H1 (cell line): ENCODE results near the gene ZNF248. TPM values are rescaled to one million over a fixed set of nuclear protein-coding genes. Genes with fewer than 3 reads are reported as not detected.

ENCODE experiments used
- CTCF ChIA-PET: fragments of 300-600 bp; sonication (Branson Sonifier 250); formaldehyde crosslinking; loops from one replicate; lab custom pipeline; 2021; ENCODE audit not compliant: partially characterized antibody; lab: Charles Lee
- POLR2A ChIA-PET: fragments of 300-600 bp; sonication (Branson Sonifier 250); formaldehyde crosslinking; loops from one replicate; lab custom pipeline; 2021; ENCODE audit warnings: inconsistent platforms; ENCODE audit not compliant: partially characterized antibody; lab: Charles Lee
- DNase-seq, 2 experiments: peaks; one replicate each; pipeline versions ENCODE4 v3.0.0 to v3.0.0-alpha.2; 2010 to 2022; ENCODE audit warnings: low spot score in 2 of 2, low read depth in 1 of 2, mixed read lengths in 1 of 2
- FAIRE-seq: peaks from 2 replicates; lab custom pipeline; 2011; peaks lifted over from hg19 to GRCh38; lab: Jason Lieb, UNC
- H2AFZ ChIP-seq: 2 replicates; pipeline ENCODE4 v1.8.1; 2012; ENCODE audit warnings: low read length, inconsistent platforms
- H2AK5ac ChIP-seq: 2 replicates; pipeline ENCODE4 v1.6.1; 2013; ENCODE audit warnings: low read depth, low read length
- H2BK120ac ChIP-seq: replicated peaks from 2 replicates; pipeline ENCODE3; 2013; ENCODE audit warnings: low read depth, low read length, inconsistent platforms
- H2BK12ac ChIP-seq: 2 replicates; pipeline ENCODE4 v1.6.1; 2013; ENCODE audit warnings: low read depth, low read length
- H2BK15ac ChIP-seq: 2 replicates; pipeline ENCODE4 v1.6.1; 2013; ENCODE audit warnings: low read length
- H2BK20ac ChIP-seq: 2 replicates; pipeline ENCODE4 v1.6.1; 2013; ENCODE audit warnings: low read length
- H2BK5ac ChIP-seq: 2 replicates; pipeline ENCODE4 v1.6.1; 2013; ENCODE audit warnings: low read depth, low read length
- H3K14ac ChIP-seq: 2 replicates; pipeline ENCODE4 v1.6.1; 2013; ENCODE audit warnings: inconsistent platforms; ENCODE audit not compliant: insufficient read length
- H3K18ac ChIP-seq: 2 replicates; pipeline ENCODE4 v1.6.1; 2013; ENCODE audit warnings: low read length; ENCODE audit errors: extremely low read depth
- H3K23ac ChIP-seq: 2 replicates; pipeline ENCODE4 v1.6.1; 2013; ENCODE audit warnings: inconsistent platforms; ENCODE audit not compliant: insufficient read length
- H3K23me2 ChIP-seq: 2 replicates; pipeline ENCODE4 v1.6.1; 2013; ENCODE audit warnings: low read depth, low read length
- H3K27ac ChIP-seq: 2 replicates; pipeline ENCODE4 v1.6.1; 2011; ENCODE audit warnings: low read depth, low read length, inconsistent platforms
- H3K27me3 ChIP-seq, 4 experiments: replicated peaks in 1 of 4; 1 replicate in 1 of 4; 2 replicates in 3 of 4; pipeline versions ENCODE4 v1.6.1 to v1.8.1; 2011 to 2013; ENCODE audit warnings: low read length in 3 of 4, mild to moderate bottlenecking in 3 of 4, inconsistent platforms in 2 of 4, mixed read lengths in 2 of 4, moderate library complexity in 1 of 4; ENCODE audit not compliant: control insufficient read depth in 3 of 4, insufficient read depth in 3 of 4; ENCODE audit errors: extremely low read depth in 1 of 4
- H3K36me3 ChIP-seq, 4 experiments: 2 replicates each; pipeline versions ENCODE4 v1.6.1 to v1.8.1; 2011 to 2013; ENCODE audit warnings: mild to moderate bottlenecking in 4 of 4, low read length in 3 of 4, moderate library complexity in 2 of 4, control low read depth in 1 of 4, inconsistent platforms in 1 of 4; ENCODE audit not compliant: insufficient read depth in 4 of 4, control insufficient read depth in 2 of 4
- H3K4ac ChIP-seq: replicated peaks from 2 replicates; pipeline ENCODE3; 2013; ENCODE audit warnings: low read length, low read depth, mixed read lengths, inconsistent platforms; ENCODE audit not compliant: insufficient read length
- H3K4me1 ChIP-seq, 4 experiments: replicated peaks in 1 of 4; 1 replicate in 1 of 4; 2 replicates in 3 of 4; pipeline versions ENCODE4 v1.6.1 to v1.8.1; 2011 to 2013; ENCODE audit warnings: low read length in 3 of 4, inconsistent platforms in 2 of 4, mixed read lengths in 1 of 4; ENCODE audit not compliant: insufficient read depth in 4 of 4, control insufficient read depth in 3 of 4
- H3K4me2 ChIP-seq, 2 experiments: 2 replicates each; pipeline versions ENCODE4 v1.6.1 to v1.8.1; 2011 to 2013; ENCODE audit warnings: low read depth in 2 of 2, low read length in 2 of 2, control low read depth in 1 of 2, inconsistent platforms in 1 of 2, mild to moderate bottlenecking in 1 of 2; ENCODE audit not compliant: insufficient read depth in 1 of 2
- H3K4me3 ChIP-seq, 4 experiments: fragments of 200-600, 300-600 bp in 1 of 4; sonication (generic), shearing (Covaris generic), sonication (Bioruptor Twin) in 1 of 4; 2 replicates each; pipeline versions ENCODE4 v1.5.1 to v1.8.1; 2011 to 2016; ENCODE audit warnings: low read length in 4 of 4, low read depth in 3 of 4, control low read depth in 2 of 4, inconsistent platforms in 2 of 4, mild to moderate bottlenecking in 2 of 4, mixed read lengths in 1 of 4, moderate library complexity in 1 of 4; ENCODE audit not compliant: insufficient read depth in 2 of 4; ENCODE audit errors: extremely low read depth in 1 of 4
- H3K56ac ChIP-seq: replicated peaks from 2 replicates; pipeline ENCODE3; 2013; ENCODE audit warnings: low read depth, mild to moderate bottlenecking, mixed read lengths, low read length, inconsistent platforms; ENCODE audit not compliant: insufficient read length
- H3K79me1 ChIP-seq: 2 replicates; pipeline ENCODE4 v1.6.1; 2013; ENCODE audit warnings: low read depth, low read length, control low read depth
- H3K79me2 ChIP-seq, 2 experiments: 2 replicates each; pipeline versions ENCODE4 v1.6.1 to v1.8.1; 2012 to 2013; ENCODE audit warnings: low read length in 2 of 2, mild to moderate bottlenecking in 2 of 2, inconsistent platforms in 1 of 2; ENCODE audit not compliant: insufficient read depth in 2 of 2, control insufficient read depth in 1 of 2
- H3K9ac ChIP-seq, 4 experiments: replicated peaks in 1 of 4; 1 replicate in 1 of 4; 2 replicates in 3 of 4; pipeline versions ENCODE4 v1.6.1 to v1.8.1; 2011 to 2013; ENCODE audit warnings: low read depth in 3 of 4, low read length in 3 of 4, control low read depth in 2 of 4, mild to moderate bottlenecking in 2 of 4, moderate library complexity in 2 of 4, inconsistent platforms in 1 of 4; ENCODE audit errors: extremely low read depth in 1 of 4
- H3K9me3 ChIP-seq, 2 experiments: 2 replicates each; pipeline versions ENCODE4 v1.6.1 to v1.8.1; 2012 to 2013; ENCODE audit warnings: mild to moderate bottlenecking in 2 of 2, moderate library complexity in 2 of 2, control low read depth in 1 of 2, inconsistent platforms in 1 of 2, low read depth in 1 of 2, low read length in 1 of 2, mixed read lengths in 1 of 2; ENCODE audit not compliant: insufficient read depth in 2 of 2
- H4K20me1 ChIP-seq, 2 experiments: replicated peaks in 1 of 2; 2 replicates each; pipeline versions ENCODE3 to v1.8.1; 2011 to 2013; ENCODE audit warnings: inconsistent platforms in 2 of 2, low read length in 2 of 2, mild to moderate bottlenecking in 1 of 2; ENCODE audit not compliant: insufficient read depth in 2 of 2, control insufficient read depth in 1 of 2
- H4K5ac ChIP-seq: 2 replicates; pipeline ENCODE4 v1.6.1; 2013; ENCODE audit warnings: low read length, low read depth, mixed read lengths, inconsistent platforms; ENCODE audit not compliant: insufficient read length
- H4K8ac ChIP-seq: 2 replicates; pipeline ENCODE4 v1.8.0; 2013; ENCODE audit warnings: mild to moderate bottlenecking, moderate library complexity, low read length, inconsistent platforms; ENCODE audit not compliant: insufficient read depth; ENCODE audit errors: extremely low read depth
- H4K91ac ChIP-seq: replicated peaks from 2 replicates; pipeline ENCODE3; 2013; ENCODE audit warnings: low read length, mixed read lengths, inconsistent platforms; ENCODE audit not compliant: insufficient read length
- MAFK ChIP-seq: IDR thresholded peaks from 2 replicates; pipeline ENCODE4 v1.6.1; 2012; ENCODE audit warnings: low read depth, mild to moderate bottlenecking, improper control_type of control experiment, low read length
- SP1 ChIP-seq: IDR thresholded peaks from 2 replicates; pipeline ENCODE4 v1.6.1; 2011; ENCODE audit warnings: low read depth, low read length
- WGBS, 2 experiments: shearing (Covaris generic) in 1 of 2; methylation state at CpG; one replicate each; pipeline versions ENCODE4 v1.1.6 to v1.1.7; 2013 to 2015; ENCODE audit warnings: low lambda C conversion rate in 2 of 2, mixed read lengths in 2 of 2, inconsistent platforms in 1 of 2, low coverage in 1 of 2, missing lambda C conversion rate in 1 of 2; ENCODE audit not compliant: insufficient replicate concordance in 2 of 2, insufficient coverage in 1 of 2, insufficient read length in 1 of 2; ENCODE audit errors: extremely low coverage in 1 of 2, missing lambda C conversion rate in 1 of 2; 5-methylcytosine and 5-hydroxymethylcytosine counted together
- polyA plus RNA-seq, 7 experiments: library from polyadenylated mRNA; depleted of rRNA in 3 of 7; stranded (reverse) in 5 of 7; unstranded in 2 of 7; fragments of >200 nt in 5 of 7; fragments of 200-250 nt in 2 of 7; gene quantifications; 1 replicate in 5 of 7; 2 replicates in 1 of 7; 4 replicates in 1 of 7; pipeline versions ENCODE4 v1.2.1 to v1.2.3, GENCODE V29; 2011 to 2013; ENCODE audit warnings: missing spikeins in 2 of 7, mixed read lengths in 2 of 7
- total RNA-seq: library from RNA; stranded (reverse); fragmentation: NEBNext Ultra II Directional; extraction: Animal tissue kit (Norgen Biotek cat#: 25700); gene quantifications from 2 replicates; pipeline ENCODE4 v1.2.1, GENCODE V29; 2021

The ZNF248 gene
- total and polyA plus RNA-seq, 2 of the 8 experiments (the other 6 are each of a cell fraction or from before 2014, with no cell fraction given) = 9.1 TPM; not detected in 1

GRCh38 chr10:37784678-37785077 is 72.7 kb downstream of the ZNF248 start:
- Histone ChIP-seq H3K36me3 (peaks cover 0 to 3% (median 0%) of the 10 kb centered on the region in 4 experiments; a peak in 1 of 8 replicates), H2BK20ac (no peak overlapping the region), H2BK5ac (no peak overlapping the region), H3K79me1 (no peaks in the 10 kb centered on the region), H4K5ac (no peak overlapping the region), H4K20me1 (no peaks in the 10 kb centered on the region), H3K4me1 (no peaks in the 10 kb centered on the region), H3K23ac (no peak overlapping the region), H3K27ac (no peak overlapping the region), H3K23me2 (no peaks in the 10 kb centered on the region; the same call in 1 of the 2 replicates), H2AFZ (no peak overlapping the region), H2BK12ac (no peak overlapping the region), H4K91ac (no peak overlapping the region), H3K14ac (no peak overlapping the region), H3K9ac (no peak overlapping the region), H3K4ac (no peak overlapping the region), H3K4me3 (no peak overlapping the region), H3K4me2 (no peak overlapping the region), H3K79me2 (no peaks in the 10 kb centered on the region), H3K9me3 (peaks cover 61 to 73% of the 10 kb centered on the region in 2 experiments), H3K18ac (no peak overlapping the region), H3K27me3 (no peaks in the 10 kb centered on the region), H2BK120ac (no peak overlapping the region), H2AK5ac (no peak overlapping the region), H2BK15ac (no peak overlapping the region), H4K8ac (no peak overlapping the region), H3K56ac (no peak overlapping the region)
- DNase-seq = no peak
- no peak for FAIRE-seq
- ChIA-PET CTCF (no interaction called here), POLR2A (no interaction called here)
- peak; percentile 37; the same call in 1 of the 2 replicates for TF ChIP-seq MAFK
- no peak for TF ChIP-seq SP1
- WGBS, 2 experiments = 78% methylated on average over 4 of the region's 4 CpGs; no CpG with 5 or more reads in 1 of the 2 experiments
